ENCODE measurements around the gene DNPH1. TPM values are rescaled to one million over a fixed set of nuclear protein-coding genes. Genes with fewer than 3 reads are reported as not detected.

DNPH1 gene
- total and polyA plus RNA-seq, 2 experiments from 2014 or later, result 124 to 136 TPM

GRCh38 chr6:43181942-43182860 is 47.1 kb downstream of the DNPH1 start, which contains the start of gene CUL9:
Gene CUL9 (plus strand): TSS chr6:43182196. CDS start chr6:43184311, 2,115 bp downstream.
- H3K79me2 ChIP-seq, result peaks cover 6% of the 10 kb centered on the region
- peak within 1 kb of the TSS; percentile 67 for H3K27ac ChIP-seq
- H3K4me2 ChIP-seq, result peak within 1 kb of the TSS; percentile 94
- TF ChIP-seq EZH2phosphoT487 (IDR thresholded peaks at IDR 0.05; ENCODE audit: low read depth, severe bottlenecking, unreplicated experiment) (no peak), EZH2 (IDR thresholded peaks at IDR 0.05; ENCODE audit: borderline replicate concordance) (no peak), CTCF (IDR thresholded peaks at IDR 0.05; ENCODE audit: poor library complexity) (no peak)
- peaks cover 6% of the 10 kb centered on the region for H3K4me1 ChIP-seq (ENCODE audit: insufficient read depth)
- peak; percentile 91 for DNase-seq (ENCODE audit: low spot score)
- H3K9me3 ChIP-seq (ENCODE audit: low read depth), result no peaks in the 10 kb centered on the region
- peak within 1 kb of the TSS; percentile 81 for H3K4me3 ChIP-seq
- WGBS (ENCODE audit: low lambda C conversion rate, missing lambda C conversion rate), result 3% methylated on average over 44 of the region's 51 CpGs
- peak within 1 kb of the TSS; percentile 37 for H2AFZ ChIP-seq
- no peaks in the 10 kb centered on the region for H3K9me2 ChIP-seq (replicated peaks; ENCODE audit: insufficient read depth)
- H3K27me3 ChIP-seq, result no peaks in the 10 kb centered on the region
- no peaks in the 10 kb centered on the region for H3K36me3 ChIP-seq (replicated peaks; ENCODE audit: insufficient read depth, low read depth)
- no peaks in the 10 kb centered on the region for H4K20me1 ChIP-seq (ENCODE audit: insufficient read depth, poor library complexity, severe bottlenecking)

- H3K27ac ChIP-seq, result peak overlapping the region; percentile 67
- H4K20me1 ChIP-seq (ENCODE audit: insufficient read depth, poor library complexity, severe bottlenecking), result no peaks in the 10 kb centered on the region
- peak overlapping the region; percentile 37 for H2AFZ ChIP-seq
- DNase-seq (ENCODE audit: low spot score), result no peak
- H3K79me2 ChIP-seq, result peaks cover 6% of the 10 kb centered on the region
- no peaks in the 10 kb centered on the region for H3K9me3 ChIP-seq (ENCODE audit: low read depth)
- WGBS (ENCODE audit: low lambda C conversion rate, missing lambda C conversion rate), result 33% methylated on average over 9 of the region's 9 CpGs
- no peaks in the 10 kb centered on the region for H3K36me3 ChIP-seq (replicated peaks; ENCODE audit: insufficient read depth, low read depth)
- no peaks in the 10 kb centered on the region for H3K9me2 ChIP-seq (replicated peaks; ENCODE audit: insufficient read depth)
- peaks cover 6% of the 10 kb centered on the region for H3K4me1 ChIP-seq (ENCODE audit: insufficient read depth)
- TF ChIP-seq EZH2phosphoT487 (IDR thresholded peaks at IDR 0.05; ENCODE audit: low read depth, severe bottlenecking, unreplicated experiment) (no peak), CTCF (IDR thresholded peaks at IDR 0.05; ENCODE audit: poor library complexity) (no peak), EZH2 (IDR thresholded peaks at IDR 0.05; ENCODE audit: borderline replicate concordance) (no peak)
- H3K4me2 ChIP-seq, result peak overlapping the region; percentile 94
- peak overlapping the region; percentile 81 for H3K4me3 ChIP-seq
- H3K27me3 ChIP-seq, result no peaks in the 10 kb centered on the region
These were observed 47.7 kb downstream of the DNPH1 start for GRCh38 chr6:43181621-43181941.

GRCh38 chr6:43180985-43181384 is 48.3 kb downstream of the DNPH1 start:
- Histone ChIP-seq H3K4me1 (ENCODE audit: insufficient read depth) (peaks cover 6% of the 10 kb centered on the region), H3K79me2 (peaks cover 12% of the 10 kb centered on the region), H3K4me2 (no peak overlapping the region), H3K27me3 (no peaks in the 10 kb centered on the region), H3K9me3 (ENCODE audit: low read depth) (no peaks in the 10 kb centered on the region), H3K9me2 (replicated peaks; ENCODE audit: insufficient read depth) (no peaks in the 10 kb centered on the region), H3K4me3 (no peak overlapping the region), H3K27ac (peak overlapping the region; percentile 67), H4K20me1 (ENCODE audit: insufficient read depth, poor library complexity, severe bottlenecking) (no peaks in the 10 kb centered on the region), H2AFZ (no peak overlapping the region), H3K36me3 (replicated peaks; ENCODE audit: insufficient read depth, low read depth) (no peaks in the 10 kb centered on the region)
- DNase-seq (ENCODE audit: low spot score), result no peak
- TF ChIP-seq EZH2phosphoT487 (IDR thresholded peaks at IDR 0.05; ENCODE audit: low read depth, severe bottlenecking, unreplicated experiment) (no peak), CTCF (IDR thresholded peaks at IDR 0.05; ENCODE audit: poor library complexity) (no peak), EZH2 (IDR thresholded peaks at IDR 0.05; ENCODE audit: borderline replicate concordance) (no peak)
- 77% methylated on average over 5 of the region's 5 CpGs for WGBS (ENCODE audit: low lambda C conversion rate, missing lambda C conversion rate)
